Activated effector memory CD4-positive, alpha-beta T cell treated with Interleukin-2 at 50 U/mL for 16 hours (primary cell): ENCODE measurements around the gene MESP1.
A peak's percentile ranks its signal among the peaks of the same experiment; 100 is the strongest.
"Not testable (repeated sequence)": the region's sequence is repeated elsewhere in the genome, so short reads cannot be mapped to it uniquely, and the experiment has no call there.

Experiments
- DNase-seq: peaks from one replicate; pipeline ENCODE4 v3.0.0-alpha.2; 2020

MESP1 gene

GRCh38 chr15:89750560-89751542 lies at the start of gene MESP1:
Gene MESP1 (minus strand): TSS chr15:89751249. CDS start chr15:89751231, 18 bp downstream.
- DNase-seq = peak; percentile 76

GRCh38 chr15:89799918-89800498 lies 49.0 kb upstream of the MESP1 start:
- no peak for DNase-seq

GRCh38 chr15:89799011-89799911 lies 48.2 kb upstream of the MESP1 start:
- no peak for DNase-seq

GRCh38 chr15:89797678-89798201 lies 46.7 kb upstream of the MESP1 start:
- DNase-seq = no peak

GRCh38 chr15:89795996-89796395 lies 44.9 kb upstream of the MESP1 start:
- no peak for DNase-seq

- DNase-seq = no peak
These were observed 43.7 kb upstream of the MESP1 start for GRCh38 chr15:89794627-89795241.

- no peak for DNase-seq
These were observed 41.2 kb upstream of the MESP1 start for GRCh38 chr15:89792106-89792805.

GRCh38 chr15:89790661-89791060 lies 39.6 kb upstream of the MESP1 start:
- no peak for DNase-seq

- DNase-seq = no peak
These were observed 39.2 kb upstream of the MESP1 start for GRCh38 chr15:89790206-89790605.

- DNase-seq = not testable (repeated sequence)
These were observed 37.5 kb upstream of the MESP1 start for GRCh38 chr15:89788585-89788984.

GRCh38 chr15:89787944-89788343 lies 36.9 kb upstream of the MESP1 start:
- DNase-seq = no peak

- no peak for DNase-seq
These were observed 34.7 kb upstream of the MESP1 start for GRCh38 chr15:89785774-89786140.

- no peak for DNase-seq
These were observed 34.2 kb upstream of the MESP1 start for GRCh38 chr15:89785064-89785773.

GRCh38 chr15:89784686-89784960 lies 33.6 kb upstream of the MESP1 start:
- no peak for DNase-seq

- DNase-seq = no peak
These were observed 33.0 kb upstream of the MESP1 start for GRCh38 chr15:89783861-89784685.

- no peak for DNase-seq
These were observed 32.2 kb upstream of the MESP1 start for GRCh38 chr15:89783111-89783860.

- not testable (repeated sequence) for DNase-seq
These were observed 31.5 kb upstream of the MESP1 start for GRCh38 chr15:89782619-89782950.

GRCh38 chr15:89781891-89782618 lies 31.0 kb upstream of the MESP1 start:
- DNase-seq = no peak

- DNase-seq = no peak
These were observed 30.0 kb upstream of the MESP1 start for GRCh38 chr15:89781055-89781454.
